Fibroblast of skin of left biceps (primary cell): Measurements from ENCODE around the gene COL6A1.
"Not testable (repeated sequence)": the region's sequence is repeated elsewhere in the genome, so short reads cannot be mapped to it uniquely, and the experiment has no call there.

ENCODE experiments used
- DNase-seq, 2 experiments: peaks; one replicate each; pipeline ENCODE4 v3.0.0-alpha.2; 2013; ENCODE audit warnings: low read depth in 2 of 2

The COL6A1 gene

DNA sequence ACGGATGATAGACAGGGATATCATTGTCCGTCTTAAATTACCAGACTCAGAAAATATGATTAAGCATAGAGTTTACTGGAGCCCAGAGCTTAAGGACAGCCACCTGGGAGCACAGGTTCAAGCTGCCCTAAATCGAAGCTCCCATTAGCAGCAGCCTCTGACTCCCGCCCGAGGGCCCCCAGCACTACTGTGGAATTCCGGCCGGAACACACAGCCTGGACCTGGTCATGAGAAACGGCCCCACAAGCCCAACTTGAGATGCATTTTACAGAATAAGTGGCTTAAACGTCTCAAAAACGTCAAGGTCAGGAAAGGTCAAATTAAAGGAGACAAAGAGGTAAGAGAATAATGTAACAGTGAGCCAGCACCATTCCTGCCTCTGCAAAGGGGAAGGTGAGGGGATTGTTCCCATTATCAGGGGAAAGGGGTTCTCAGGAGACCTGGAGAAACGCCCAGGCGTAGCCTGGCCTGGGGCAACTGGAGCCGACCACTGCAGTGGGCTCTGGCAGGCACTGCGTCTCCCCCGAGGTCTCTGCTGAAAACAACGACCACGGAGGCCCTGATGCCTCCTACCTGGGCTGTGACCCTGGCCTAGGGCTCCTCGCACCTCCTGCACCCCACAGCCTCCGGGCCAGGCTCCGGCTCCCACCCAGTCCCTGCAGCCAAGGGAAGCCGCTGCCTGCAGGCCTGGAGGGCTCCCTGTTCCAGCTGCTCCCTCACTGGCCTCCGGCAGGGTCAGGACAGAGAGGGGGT, 11.5 kb upstream of the COL6A1 start:
- no peak for DNase-seq

DNA sequence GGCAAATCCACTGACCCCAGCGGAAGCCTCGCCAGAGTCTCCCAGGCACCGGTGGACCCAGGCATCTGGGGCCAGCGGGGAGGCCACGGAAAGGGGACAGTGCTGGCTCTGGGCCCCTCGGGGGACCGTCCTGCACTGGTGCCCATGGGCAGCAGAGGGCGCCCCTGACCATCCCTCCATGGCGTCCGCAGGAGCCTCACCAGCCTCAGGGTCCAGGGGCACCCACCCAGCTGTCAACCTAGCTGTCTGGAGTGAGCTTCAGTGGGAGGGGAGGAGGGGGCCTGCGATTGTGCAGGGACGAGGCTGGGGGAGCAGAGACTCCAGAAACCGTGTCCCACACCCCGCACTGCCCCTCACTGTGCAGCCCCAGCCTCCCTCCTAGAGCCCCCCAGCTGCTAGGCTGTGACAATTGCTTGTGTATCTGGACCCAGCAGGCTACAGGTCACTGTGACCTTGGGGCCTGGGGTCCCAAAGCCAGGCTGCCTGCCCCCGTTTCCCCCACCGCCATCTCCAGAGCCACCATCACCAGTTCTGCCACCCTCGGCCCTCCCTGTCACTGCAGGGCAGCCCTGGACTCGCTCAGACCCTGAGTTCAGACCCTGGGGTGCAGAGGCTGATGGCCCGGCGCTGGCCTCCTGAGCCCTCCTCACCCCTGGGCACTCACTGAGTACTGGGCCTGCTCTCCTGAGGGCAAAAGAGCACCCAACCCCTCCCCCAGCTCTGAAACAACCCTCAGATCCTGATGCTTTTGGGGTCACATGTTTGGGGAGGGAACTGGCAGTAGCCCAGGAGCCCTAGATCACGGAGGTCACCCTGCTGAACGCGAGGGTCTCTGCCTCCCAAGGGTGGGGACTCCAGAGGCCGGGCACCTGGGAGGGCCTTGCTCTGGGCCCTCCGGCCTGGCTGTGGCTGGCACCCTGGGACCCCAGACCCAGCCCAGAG, 10.6 kb upstream of the COL6A1 start:
- DNase-seq = no peak

DNA sequence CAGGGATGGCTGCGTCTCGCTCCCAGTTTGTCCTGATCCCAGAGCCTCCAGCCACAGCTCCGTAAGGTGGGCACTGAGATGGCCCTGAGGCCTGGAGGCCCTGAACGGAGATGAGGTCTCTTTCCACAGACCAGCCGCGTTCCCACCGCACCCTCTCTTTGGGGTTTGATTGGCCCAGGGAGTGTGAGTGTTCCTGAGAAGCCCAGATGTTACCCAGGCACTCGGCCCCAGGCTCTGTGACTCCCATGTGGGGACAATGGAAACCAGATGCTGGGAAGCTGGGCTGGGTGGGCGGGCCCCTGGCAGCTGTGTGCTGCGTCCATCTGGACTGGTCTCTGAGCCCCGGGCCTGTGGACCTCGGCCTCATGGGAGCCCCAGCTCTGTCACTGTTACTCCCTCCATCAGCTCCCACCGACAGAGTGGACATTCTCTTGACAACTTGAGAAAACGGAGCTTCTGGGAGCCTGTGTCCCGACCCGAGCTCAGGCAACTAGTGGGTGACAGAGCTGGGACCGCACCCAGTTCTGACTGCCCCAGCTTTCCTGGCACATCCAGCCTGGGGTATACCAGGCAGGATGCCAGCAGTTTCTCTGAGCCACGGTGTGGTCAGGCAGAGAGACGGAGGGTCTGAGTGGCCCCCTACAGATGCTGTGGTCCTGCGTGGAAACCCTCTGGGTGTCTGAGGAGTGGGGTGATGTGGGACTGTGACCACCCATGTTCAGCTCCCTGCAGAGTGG, 9.8 kb upstream of the COL6A1 start:
- peak; percentile 75 to 77 for DNase-seq

DNA sequence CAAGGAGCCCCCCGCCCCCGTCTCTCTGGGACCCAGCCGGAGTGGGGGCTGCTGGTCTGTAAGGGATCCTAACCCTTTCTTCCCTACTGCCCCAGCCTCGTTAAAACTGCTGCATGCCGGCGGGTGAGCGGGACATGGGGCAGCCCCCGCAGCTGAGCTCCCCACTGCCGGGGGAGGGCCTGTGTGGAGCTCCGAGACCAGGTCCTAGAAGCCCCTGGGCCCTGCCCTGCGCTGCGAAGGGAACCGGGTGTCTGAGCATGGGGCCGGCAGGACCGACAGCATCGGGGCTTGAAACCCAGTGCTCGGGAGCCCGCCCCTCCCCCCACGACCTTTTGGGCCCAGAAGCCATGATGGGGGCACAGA, 9.2 kb upstream of the COL6A1 start:
- no peak for DNase-seq

DNA sequence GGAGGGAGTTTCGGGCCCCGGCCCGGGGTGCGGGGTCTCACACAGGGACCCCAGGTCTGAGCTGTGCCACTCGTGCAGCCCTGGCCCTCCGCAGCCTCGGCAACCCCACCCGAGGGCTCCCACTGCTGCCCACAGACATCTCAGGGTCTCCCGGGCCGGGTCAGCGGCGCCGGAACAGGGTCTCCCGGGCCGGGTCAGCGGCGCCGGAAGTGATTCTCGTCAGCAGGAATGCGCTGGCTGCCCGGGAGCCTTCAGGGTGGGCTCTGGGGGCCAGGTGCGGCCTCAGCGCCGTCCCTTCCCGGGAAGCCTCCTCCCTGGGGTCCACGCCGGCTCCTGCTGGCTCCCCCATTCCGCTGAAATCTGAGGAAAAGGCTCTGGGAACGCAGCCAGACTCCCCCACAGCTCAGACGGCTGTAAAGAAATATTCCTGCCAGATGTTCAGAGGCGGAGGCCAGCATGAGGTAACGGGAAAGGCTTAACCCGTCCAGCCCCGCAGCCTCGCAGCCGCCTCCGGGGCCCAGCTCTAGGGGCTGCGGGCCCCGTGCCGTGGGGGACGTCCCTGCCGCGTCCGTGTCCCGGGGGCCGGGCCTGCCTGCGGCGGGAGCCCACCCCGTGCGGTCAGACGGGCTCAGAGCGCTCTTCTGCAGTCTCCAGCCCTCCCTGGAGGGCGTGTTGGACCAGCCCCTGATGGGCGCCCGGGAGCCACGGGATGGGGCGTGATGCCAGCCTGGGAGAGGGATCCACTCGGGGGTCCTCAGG, 8.7 kb upstream of the COL6A1 start:
- DNase-seq = peak; percentile 94

DNA sequence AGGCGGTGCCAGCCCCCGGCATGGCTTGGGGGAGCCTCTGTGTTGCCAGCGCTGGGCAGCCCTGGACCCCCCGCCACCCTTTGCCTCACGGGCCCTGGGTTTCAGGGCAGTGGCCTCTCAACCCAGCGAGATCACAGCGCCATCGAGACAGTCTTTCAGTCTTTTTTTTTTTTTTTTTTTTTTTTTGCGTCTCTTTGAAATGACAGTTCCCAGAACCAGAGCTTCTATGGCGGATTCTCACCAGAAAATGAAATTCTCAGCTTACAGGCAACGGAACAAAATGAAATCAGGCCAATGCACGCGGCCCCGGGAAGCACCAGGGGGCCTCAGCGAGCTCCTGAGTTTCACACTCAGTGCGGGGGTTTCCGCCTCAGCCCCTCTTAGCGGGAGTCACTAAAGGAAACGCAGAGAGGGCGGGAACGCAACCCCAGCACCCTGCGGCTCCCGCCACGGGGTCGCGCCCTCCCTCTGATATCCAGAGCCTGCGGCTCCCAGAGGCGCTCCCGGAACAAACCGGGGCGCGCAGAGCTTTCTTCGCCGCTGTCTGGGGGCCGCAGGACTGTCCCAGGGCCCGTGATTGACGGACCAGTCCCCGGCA, 8.0 kb upstream of the COL6A1 start:
- peak; percentile 79 to 82 for DNase-seq

DNA sequence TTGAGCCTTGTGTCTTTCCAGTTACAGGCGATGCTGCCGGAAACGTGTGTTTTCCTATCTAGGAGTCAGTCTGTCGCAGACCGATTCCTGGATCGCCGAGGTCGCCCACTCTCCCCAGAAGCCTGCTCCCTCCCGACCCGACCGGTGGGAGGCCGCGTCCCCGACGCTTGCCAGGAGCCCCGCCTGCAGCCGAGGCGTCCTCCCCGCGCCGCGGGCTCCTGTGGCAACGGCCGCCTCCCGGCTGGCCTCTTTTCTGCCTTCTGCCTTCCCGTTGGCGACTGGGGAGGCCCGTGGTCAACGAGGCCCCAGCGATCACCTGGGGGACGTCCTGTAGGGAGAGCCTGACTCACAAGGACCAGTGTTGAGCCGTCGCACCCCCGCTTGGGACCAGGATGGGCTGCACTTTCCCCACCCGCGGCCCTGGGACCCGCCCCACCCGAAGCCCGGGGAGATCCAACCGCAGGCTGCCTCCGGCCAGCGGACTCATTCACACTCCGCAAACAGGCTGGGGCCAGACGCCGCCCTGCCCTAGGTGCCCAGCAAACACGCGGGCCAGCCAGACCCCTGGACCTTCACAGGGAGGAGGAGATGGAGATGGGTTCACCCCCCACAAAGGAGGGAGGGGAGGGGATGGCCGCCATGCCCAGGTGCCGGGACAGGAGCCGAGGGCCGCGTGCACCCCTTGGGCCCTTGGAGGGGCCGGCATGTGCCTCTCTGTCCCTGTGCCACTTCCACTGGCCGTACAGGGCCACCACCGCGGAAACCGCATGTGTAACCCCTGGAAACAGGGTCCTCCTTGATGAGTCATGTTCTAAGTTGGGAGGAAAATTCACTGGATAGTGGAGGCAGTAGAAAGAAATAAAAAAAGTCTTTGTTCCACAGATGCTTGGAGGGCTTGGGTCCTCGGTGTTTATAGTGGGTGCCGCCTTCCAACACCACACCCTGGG, 7.2 kb upstream of the COL6A1 start:
- DNase-seq = no peak

DNA sequence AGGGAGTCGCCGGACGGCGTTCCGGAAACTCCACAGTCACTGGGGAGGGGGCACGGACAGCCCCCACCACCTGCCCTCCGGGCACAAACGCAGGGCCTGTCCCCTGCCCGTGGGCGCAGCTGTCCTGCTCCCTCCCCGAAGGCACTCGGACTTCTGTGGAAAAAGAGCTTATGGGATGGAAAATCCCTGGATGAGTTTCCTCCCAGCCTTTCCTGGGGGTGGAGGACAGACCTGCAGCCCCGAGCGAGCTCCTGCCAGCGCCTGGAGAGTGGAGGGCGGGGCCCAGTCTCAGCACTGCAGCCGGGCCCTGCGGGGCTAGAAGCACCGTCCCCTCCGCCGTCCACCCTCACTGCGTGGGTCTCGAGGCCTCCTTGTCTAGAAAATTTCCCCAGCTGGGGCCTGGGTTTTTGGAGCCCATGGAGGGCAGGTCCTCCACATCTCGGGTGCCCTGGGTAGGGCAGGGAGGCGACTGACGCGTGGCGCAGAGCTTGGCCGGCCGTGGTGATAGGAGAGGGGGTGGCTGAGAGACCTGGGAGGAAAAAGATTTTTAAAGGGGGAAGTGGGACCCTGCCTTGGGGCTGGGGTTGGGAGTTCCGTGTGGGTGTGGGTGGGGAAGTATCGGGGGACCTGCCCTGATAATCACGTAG, 6.4 kb upstream of the COL6A1 start:
- DNase-seq = no peak

DNA sequence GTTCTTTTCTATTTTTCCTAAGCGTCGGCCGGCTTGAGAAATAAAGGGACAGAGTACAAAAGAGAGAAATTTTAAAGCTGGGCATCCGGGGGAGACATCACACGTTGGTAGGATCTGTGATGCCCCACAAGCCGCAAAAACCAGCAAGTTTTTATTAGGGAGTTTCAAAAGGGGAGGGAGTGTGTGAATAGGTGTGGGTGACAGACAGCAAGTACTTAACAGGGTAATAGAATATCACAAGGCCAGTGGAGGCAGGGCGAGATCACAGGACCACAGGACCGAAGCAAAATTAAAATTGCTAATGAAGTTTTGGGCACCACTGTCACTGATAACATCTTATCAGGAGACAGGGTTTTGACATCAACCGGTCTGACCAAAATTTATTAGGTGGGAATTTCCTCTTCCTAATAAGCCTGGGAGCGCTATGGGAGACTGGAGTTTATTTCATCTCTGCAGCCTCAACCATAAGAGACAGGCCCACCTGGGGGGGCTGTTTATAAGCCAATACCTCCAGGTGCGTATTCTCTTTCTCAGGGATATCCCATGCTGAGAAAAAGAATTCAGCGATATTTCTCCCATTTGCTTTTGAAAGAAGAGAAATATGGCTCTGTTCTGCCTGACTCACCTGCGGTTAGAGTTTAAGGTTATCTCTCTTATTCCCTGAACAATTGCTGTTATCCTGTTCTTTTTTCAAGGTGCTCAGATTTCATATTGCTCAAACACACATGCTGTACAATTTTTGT, 5.7 kb upstream of the COL6A1 start:
- DNase-seq = not testable (repeated sequence)

DNA sequence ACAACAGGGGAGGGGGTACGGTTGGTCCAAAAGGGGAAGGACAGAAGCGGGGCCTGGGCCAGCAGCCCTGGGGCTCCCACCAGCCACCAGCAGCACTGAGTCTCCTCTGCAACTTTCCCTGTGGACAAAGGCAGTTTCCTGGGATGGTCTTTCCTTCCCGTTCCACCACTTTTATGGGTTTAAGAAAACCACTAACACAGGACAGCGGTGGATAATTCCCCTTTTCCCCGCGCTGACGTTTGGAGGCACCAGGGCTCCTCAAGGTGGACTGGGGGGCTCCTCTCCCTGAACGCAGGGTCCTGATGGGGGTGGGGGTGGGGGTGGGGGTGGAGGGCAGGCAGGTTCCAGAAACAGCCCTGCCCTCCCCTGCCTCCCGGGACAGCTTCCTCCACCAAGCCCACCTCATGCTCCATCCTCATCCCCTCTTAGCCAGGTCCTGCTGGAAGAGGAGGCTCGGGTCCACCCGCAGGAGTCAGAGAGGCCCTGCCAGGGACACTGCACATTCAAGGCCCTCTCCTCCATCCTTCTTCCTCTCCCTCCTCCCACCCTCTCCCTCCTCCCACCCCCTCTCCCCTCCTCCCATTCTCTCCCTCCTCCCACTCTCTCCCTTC, 4.8 kb upstream of the COL6A1 start:
- no peak for DNase-seq

DNA sequence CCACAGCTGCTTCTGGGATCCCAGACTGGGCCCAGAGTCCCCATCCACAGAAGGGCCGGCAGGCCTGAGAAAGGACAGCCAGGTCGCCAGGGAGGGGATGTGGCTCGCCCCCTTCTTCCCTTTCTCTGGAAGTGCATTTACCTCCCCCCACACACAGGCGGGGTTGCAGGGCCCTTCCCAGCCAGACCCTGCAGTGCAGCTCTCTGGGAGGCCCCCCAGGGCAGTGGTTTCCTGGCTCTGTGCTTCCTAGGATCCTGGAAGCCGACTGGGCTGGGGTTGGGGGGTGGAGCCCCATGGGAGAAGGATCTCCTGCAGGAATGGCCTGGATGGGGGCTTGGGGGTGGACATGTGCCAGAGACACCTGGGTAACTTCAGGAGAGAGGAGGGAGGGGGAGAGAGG, 4.2 kb upstream of the COL6A1 start:
- DNase-seq = no peak

DNA sequence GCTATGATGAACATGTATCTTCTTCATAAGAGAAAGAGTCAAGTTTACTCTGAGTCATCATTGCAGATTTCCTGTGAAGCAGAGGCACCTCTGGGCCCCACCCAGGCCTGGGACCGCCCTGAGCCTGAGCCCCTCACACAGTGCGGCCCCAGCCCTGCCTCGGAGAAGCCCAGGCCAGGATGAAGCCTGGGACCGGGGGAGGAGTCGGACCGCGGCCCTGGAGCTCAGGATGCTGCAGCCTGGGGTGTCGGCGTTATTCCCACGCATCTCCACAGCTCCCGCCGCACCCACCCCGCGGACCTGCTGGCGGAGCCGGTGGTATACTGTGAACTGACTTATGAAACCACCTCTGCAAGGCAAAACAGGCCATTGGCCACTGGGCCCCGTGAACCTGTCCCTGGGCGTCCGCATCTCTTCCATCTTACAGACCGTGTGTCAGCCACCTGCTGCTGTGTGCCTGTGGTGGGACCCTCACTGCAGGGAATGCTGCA, 2.4 kb upstream of the COL6A1 start:
- no peak for DNase-seq

DNA sequence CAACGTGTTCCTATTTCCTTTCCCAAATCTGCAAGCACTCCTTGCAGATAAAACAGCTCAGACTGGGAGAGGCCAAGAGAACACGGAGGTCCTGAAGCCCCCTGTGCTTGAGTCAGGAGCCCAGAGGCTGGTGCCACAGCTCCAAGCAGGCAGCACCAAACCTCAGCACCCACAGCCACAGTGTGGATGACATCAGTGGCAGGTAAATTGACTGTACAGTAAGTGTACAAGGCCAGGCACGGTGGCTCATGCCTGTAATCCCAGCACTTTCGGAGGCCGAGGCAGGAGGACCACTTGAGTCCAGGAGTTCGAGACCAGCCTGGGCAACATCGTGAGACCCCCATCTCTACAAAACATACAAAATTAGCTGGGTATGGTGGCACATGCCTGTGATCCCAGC, 1.9 kb upstream of the COL6A1 start:
- DNase-seq = no peak

DNA sequence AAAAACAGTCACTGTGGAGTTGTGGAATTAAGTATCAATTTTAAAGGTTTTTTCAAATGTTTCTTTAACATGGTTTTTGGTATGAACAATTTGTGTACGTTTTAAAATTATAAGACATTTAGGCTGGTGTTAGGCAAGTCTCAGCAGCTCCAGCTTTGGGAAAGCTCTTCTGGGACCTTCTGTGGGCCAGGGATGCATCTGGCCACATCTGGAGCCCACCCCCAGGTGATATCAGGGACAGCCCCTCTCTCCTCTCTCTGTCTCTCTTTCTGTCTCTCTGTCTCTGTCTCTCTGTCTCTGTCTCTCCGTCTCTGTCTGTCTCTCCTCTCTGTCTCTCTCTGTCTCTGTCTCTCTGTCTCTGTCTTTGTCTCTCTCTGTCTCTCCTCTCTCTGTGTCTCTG, 1.3 kb upstream of the COL6A1 start:
- no peak for DNase-seq

DNA sequence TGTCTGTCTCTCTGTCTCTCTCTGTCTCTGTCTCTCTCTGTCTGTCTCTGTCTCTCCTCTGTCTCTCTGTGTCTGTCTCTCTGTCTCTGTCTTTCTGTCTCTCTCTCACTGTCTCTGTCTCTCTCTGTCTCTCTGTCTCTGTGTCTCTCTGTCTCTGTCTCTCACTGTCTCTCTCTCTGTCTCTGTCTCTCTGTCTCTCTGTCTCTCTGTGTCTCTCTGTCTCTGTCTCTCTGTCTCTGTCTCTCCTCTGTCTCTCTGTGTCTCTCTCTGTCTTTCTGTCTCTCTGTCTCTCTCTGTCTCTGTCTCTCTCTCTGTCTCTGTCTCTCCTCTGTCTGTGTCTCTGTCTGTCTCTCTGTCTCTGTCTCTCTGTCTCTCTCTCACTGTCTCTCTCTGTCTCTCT, 873 bp upstream of the COL6A1 start:
- DNase-seq = no peak

DNA sequence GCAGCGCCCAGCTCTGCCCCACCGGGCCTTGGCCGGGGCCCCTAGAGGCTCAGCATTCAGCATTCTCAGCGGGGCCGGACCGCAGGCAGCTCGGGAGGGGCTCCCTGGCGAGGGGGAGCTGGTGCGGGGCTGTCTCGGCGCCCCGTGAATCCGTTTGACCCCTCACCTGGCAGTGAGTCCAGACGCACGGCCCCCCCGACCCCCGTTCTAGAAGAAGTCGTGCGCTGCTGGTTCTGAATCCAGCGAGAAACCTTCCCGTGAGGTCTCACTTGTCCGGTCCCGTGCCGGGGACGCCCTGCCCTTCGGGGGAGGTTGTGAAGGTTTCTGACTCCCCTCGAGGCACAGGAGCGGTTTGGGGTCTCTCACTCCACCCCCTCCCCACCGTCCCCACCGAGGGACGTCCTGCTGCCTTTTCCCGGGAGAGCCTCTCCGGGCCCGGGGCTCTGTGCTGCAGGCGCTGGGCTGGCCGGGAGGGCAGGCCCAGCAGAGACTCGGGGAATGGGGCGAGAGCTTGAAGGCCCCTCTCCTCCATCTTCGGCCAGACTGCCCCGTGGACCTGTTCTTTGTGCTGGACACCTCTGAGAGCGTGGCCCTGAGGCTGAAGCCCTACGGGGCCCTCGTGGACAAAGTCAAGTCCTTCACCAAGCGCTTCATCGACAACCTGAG, 655 bp downstream of the COL6A1 start:
- no peak for DNase-seq

DNA sequence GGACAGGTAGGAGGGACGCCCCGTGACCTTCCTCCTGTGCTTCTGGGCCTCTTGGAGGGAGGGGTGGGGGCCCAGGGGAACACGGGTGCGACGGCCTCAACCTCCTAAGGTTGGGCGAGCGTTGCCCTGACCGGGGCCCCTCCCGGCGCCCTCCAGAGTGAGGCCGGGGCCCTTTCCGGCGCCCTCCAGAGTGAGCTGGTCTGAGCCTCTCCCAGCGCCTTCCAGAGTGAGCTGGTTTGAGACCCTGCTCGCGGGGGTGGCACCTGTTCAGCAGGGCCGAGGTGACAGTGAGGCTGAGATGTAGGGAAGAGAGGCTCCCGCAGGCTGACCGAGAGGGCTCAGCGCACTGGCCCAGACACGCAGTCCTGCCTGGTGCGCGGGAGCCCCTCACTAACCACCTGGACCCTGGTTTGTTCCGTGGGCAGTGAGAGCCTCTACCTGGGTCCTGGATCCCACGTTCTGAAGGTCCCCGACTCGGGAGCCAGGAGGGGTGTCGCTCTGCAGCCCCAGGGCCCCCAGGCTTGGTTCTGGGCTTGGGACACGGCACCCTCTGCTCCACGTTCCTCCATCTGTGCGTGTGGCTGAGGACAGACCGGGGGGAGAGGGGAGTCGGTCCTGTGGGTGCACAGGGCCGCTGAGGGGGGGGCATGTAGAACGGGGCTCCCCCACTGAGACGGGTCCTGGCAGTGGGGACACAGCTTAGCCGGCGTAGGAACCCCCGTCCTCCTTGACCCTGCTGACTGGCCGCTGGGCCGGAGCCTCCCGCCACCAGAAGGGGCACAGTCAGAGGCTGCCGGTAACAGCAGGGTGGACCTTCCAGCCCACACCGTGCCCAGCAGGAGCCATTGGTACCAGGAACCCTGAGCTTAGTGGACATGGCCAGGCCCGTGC, 1.4 kb downstream of the COL6A1 start:
- DNase-seq = no peak
